HepG2 (cell line): ENCODE data around the gene PTPRM. TPM values are rescaled to one million over a fixed set of nuclear protein-coding genes. Genes with fewer than 3 reads are reported as not detected.

ENCODE experiments used
- AHDC1 ChIP-seq: sonication (generic); formaldehyde crosslinking; IDR thresholded peaks from 2 replicates; pipeline ENCODE4 v1.5.1; 2020; ENCODE audit warnings: mild to moderate bottlenecking, missing genetic modification reagents, borderline replicate concordance
- MYNN ChIP-seq: sonication (generic); formaldehyde crosslinking; IDR thresholded peaks from 2 replicates; pipeline ENCODE4 v1.4.0; 2020; ENCODE audit warnings: mild to moderate bottlenecking, low read depth, missing genetic modification reagents
- NCOA5 ChIP-seq: sonication (generic); formaldehyde crosslinking; IDR thresholded peaks from 2 replicates; pipeline ENCODE4 v1.4.0; 2020; ENCODE audit warnings: missing genetic modification reagents
- PITX1 ChIP-seq: sonication (generic); formaldehyde crosslinking; IDR thresholded peaks from 2 replicates; pipeline ENCODE4 v1.5.1; 2020; ENCODE audit warnings: mild to moderate bottlenecking, missing genetic modification reagents
- PLRG1 ChIP-seq: fragments of 450-650 bp; conservative IDR thresholded peaks from 2 replicates; pipeline ENCODE4 v1.6.1; 2016
- RBAK ChIP-seq: sonication (generic); formaldehyde crosslinking; IDR thresholded peaks from 2 replicates; pipeline ENCODE4 v1.5.1; 2020; ENCODE audit warnings: mild to moderate bottlenecking, missing genetic modification reagents
- THRA ChIP-seq: sonication (generic); formaldehyde crosslinking; IDR thresholded peaks from 2 replicates; pipeline ENCODE4 v1.4.0; 2020; ENCODE audit warnings: missing genetic modification reagents, borderline replicate concordance
- ZBTB40 ChIP-seq, 2 experiments: fragments of 450-650 bp in 1 of 2; sonication (generic) in 1 of 2; formaldehyde crosslinking in 1 of 2; IDR thresholded peaks; 2 replicates each; pipeline versions ENCODE4 v1.6.1 to v1.8.0; 2016 to 2022; ENCODE audit warnings: antibody characterized with exemption in 1 of 2, mild to moderate bottlenecking in 1 of 2, missing genetic modification reagents in 1 of 2
- ZNF12 ChIP-seq: sonication (generic); formaldehyde crosslinking; IDR thresholded peaks from 2 replicates; pipeline ENCODE4 v1.5.0; 2020; ENCODE audit warnings: missing genetic modification reagents
- ZNF230 ChIP-seq: sonication (generic); formaldehyde crosslinking; IDR thresholded peaks from 2 replicates; pipeline ENCODE4 v1.4.0; 2020; ENCODE audit warnings: mild to moderate bottlenecking, missing genetic modification reagents
- ZNF543 ChIP-seq: sonication (generic); formaldehyde crosslinking; IDR thresholded peaks from 2 replicates; pipeline ENCODE4 v1.4.0; 2020; ENCODE audit warnings: mild to moderate bottlenecking, missing genetic modification reagents
- polyA plus RNA-seq, 8 experiments: library from polyadenylated mRNA; depleted of rRNA in 3 of 8; stranded (reverse) in 7 of 8; unstranded in 1 of 8; fragments of >200 nt; fragmentation: Illumina TruSeq in 4 of 8; extraction: Trizol in 4 of 8; gene quantifications; 2 replicates each; pipeline versions ENCODE4 v1.2.1 to v1.2.3, GENCODE V29; 2011 to 2016; ENCODE audit warnings: low read depth in 4 of 8, missing spikeins in 1 of 8, mixed read lengths in 1 of 8; ENCODE audit not compliant: insufficient read depth in 1 of 8
- total RNA-seq, 5 experiments: library from RNA; depleted of rRNA; stranded (reverse); fragments of >200 nt; fragmentation: Illumina TruSeq; extraction: Trizol; gene quantifications; 2 replicates each; pipeline ENCODE4 v1.2.3, GENCODE V29; 2016; ENCODE audit warnings: low read depth in 1 of 5

Gene PTPRM
- total and polyA plus RNA-seq, 2 of the 13 experiments (the other 11 are each of a cell fraction or from before 2014, with no cell fraction given) = 12.6 to 108 TPM

GRCh38 chr18:7754725-7755181, 187.6 kb downstream of the PTPRM start (continued):
- TF ChIP-seq AHDC1 (CRISPR knock-in tag) (peak; percentile 65; the same call in 1 of the 2 replicates), PLRG1 (no peak), MYNN (CRISPR knock-in tag) (no peak), ZBTB40 (IDR thresholded peaks at IDR 0.05) (no peak), ZBTB40 (CRISPR knock-in tag; IDR thresholded peaks at IDR 0.05) (no peak), RBAK (no peak), ZNF230 (0 out of 2 replicates have a peak, but pooled peaks have one; percentile 38), ZNF12 (no peak), NCOA5 (no peak), ZNF543 (no peak), THRA (CRISPR knock-in tag) (no peak), PITX1 (CRISPR knock-in tag) (peak; percentile 89)
